IMR-90 (cell line): Measurements from ENCODE around the gene FADS6. TPM values are rescaled to one million over a fixed set of nuclear protein-coding genes. Genes with fewer than 3 reads are reported as not detected.
A peak's percentile ranks its signal among the peaks of the same experiment; 100 is the strongest.

Experiments used
- ATAC-seq: fragments of 200-7000 bp; cut with Tn5 transposase; 2 replicates; pipeline ENCODE4 v1.9.1; 2020; ENCODE audit warnings: low read depth, mild to moderate bottlenecking, moderate library complexity
- BruUV-seq: library from RNA; stranded (reverse); fragments of 400-500 nt; replicated peaks from 2 replicates; lab custom pipeline; 2021; lab: Mats Ljungman, UMichigan
- CTCF ChIA-PET: fragments of 300-600 bp; formaldehyde crosslinking; extraction: SDS; loops from one replicate; lab custom pipeline; 2021; ENCODE audit warnings: antibody characterized with exemption; lab: Yijun Ruan, JAX
- POLR2A ChIA-PET: fragments of 300-600 bp; sonication (Branson Sonifier 250); formaldehyde crosslinking; loops from one replicate; lab custom pipeline; 2022; ENCODE audit warnings: antibody characterized with exemption; ENCODE audit not compliant: unreplicated experiment; lab: Charles Lee
- DNase-seq: peaks from one replicate; pipeline ENCODE4 v3.0.0; 2013
- H2AFZ ChIP-seq: replicated peaks from 2 replicates; pipeline ENCODE3; 2013; ENCODE audit warnings: low read length, mild to moderate bottlenecking; ENCODE audit not compliant: poor library complexity
- H2AK5ac ChIP-seq: 2 replicates; pipeline ENCODE4 v1.6.1; 2013; ENCODE audit warnings: low read depth, low read length, inconsistent platforms
- H2AK9ac ChIP-seq: replicated peaks from 2 replicates; pipeline ENCODE3; 2013; ENCODE audit warnings: mild to moderate bottlenecking, low read depth, low read length, moderate library complexity; ENCODE audit not compliant: poor library complexity
- H2BK120ac ChIP-seq: 2 replicates; pipeline ENCODE4 v1.6.1; 2013; ENCODE audit warnings: low read depth, low read length, inconsistent platforms
- H2BK15ac ChIP-seq: 3 replicates; pipeline ENCODE4 v1.6.1; 2013; ENCODE audit warnings: low read depth, low read length, inconsistent platforms
- H2BK20ac ChIP-seq: 2 replicates; pipeline ENCODE4 v1.6.1; 2013; ENCODE audit warnings: low read depth, mild to moderate bottlenecking, inconsistent platforms, low read length, moderate library complexity
- H2BK5ac ChIP-seq: 2 replicates; pipeline ENCODE4 v1.6.1; 2013; ENCODE audit warnings: mild to moderate bottlenecking, low read depth, low read length, inconsistent platforms; ENCODE audit not compliant: poor library complexity, severe bottlenecking
- H3K14ac ChIP-seq: replicated peaks from 2 replicates; pipeline ENCODE4 v1.6.1; 2013; ENCODE audit warnings: low read depth, low read length, inconsistent platforms
- H3K18ac ChIP-seq: 2 replicates; pipeline ENCODE4 v1.6.1; 2013; ENCODE audit warnings: low read depth, low read length, control low read depth
- H3K23ac ChIP-seq: 2 replicates; pipeline ENCODE4 v1.6.1; 2013; ENCODE audit warnings: low read depth, low read length, inconsistent platforms
- H3K27ac ChIP-seq: 2 replicates; pipeline ENCODE4 v1.5.1; 2013; ENCODE audit warnings: mild to moderate bottlenecking, control low read depth, low read length; ENCODE audit not compliant: insufficient read depth
- H3K27me3 ChIP-seq: 2 replicates; pipeline ENCODE4 v1.6.1; 2013; ENCODE audit warnings: low read length; ENCODE audit not compliant: control insufficient read depth, insufficient read depth
- H3K36me3 ChIP-seq: 2 replicates; pipeline ENCODE4 v1.6.1; 2013; ENCODE audit warnings: low read length, mixed read lengths; ENCODE audit not compliant: control insufficient read depth, insufficient read depth
- H3K4ac ChIP-seq: 2 replicates; pipeline ENCODE4 v1.6.1; 2013; ENCODE audit warnings: low read depth, low read length, inconsistent platforms
- H3K4me1 ChIP-seq: 2 replicates; pipeline ENCODE4 v1.6.1; 2013; ENCODE audit warnings: low read length, mixed read lengths; ENCODE audit not compliant: control insufficient read depth, insufficient read depth
- H3K4me2 ChIP-seq: 2 replicates; pipeline ENCODE4 v1.6.1; 2013; ENCODE audit warnings: low read depth, mild to moderate bottlenecking, control low read depth, low read length, moderate library complexity
- H3K4me3 ChIP-seq: 2 replicates; pipeline ENCODE4 v1.5.1; 2013; ENCODE audit warnings: low read depth, mild to moderate bottlenecking, control low read depth, low read length, moderate library complexity; ENCODE audit not compliant: insufficient read depth
- H3K56ac ChIP-seq: 2 replicates; pipeline ENCODE4 v1.6.1; 2013; ENCODE audit warnings: low read length, inconsistent platforms; ENCODE audit not compliant: insufficient read depth; ENCODE audit errors: extremely low read depth
- H3K79me1 ChIP-seq, 2 experiments: 2 replicates each; pipeline ENCODE4 v1.6.1; 2013; ENCODE audit warnings: low read length in 2 of 2, inconsistent platforms in 1 of 2, low read depth in 1 of 2
- H3K9ac ChIP-seq: 2 replicates; pipeline ENCODE4 v1.6.1; 2013; ENCODE audit warnings: low read depth, low read length, control low read depth
- H3K9me1 ChIP-seq: 2 replicates; pipeline ENCODE4 v1.6.1; 2013; ENCODE audit warnings: low read length, inconsistent platforms; ENCODE audit not compliant: insufficient read depth
- H3K9me3 ChIP-seq: 2 replicates; pipeline ENCODE4 v1.6.1; 2013; ENCODE audit warnings: low read length; ENCODE audit not compliant: control insufficient read depth, insufficient read depth
- H4K20me1 ChIP-seq: 2 replicates; pipeline ENCODE4 v1.6.1; 2013; ENCODE audit warnings: low read length, inconsistent platforms; ENCODE audit not compliant: insufficient read depth
- H4K5ac ChIP-seq: 2 replicates; pipeline ENCODE4 v1.6.1; 2013; ENCODE audit warnings: mild to moderate bottlenecking, low read depth, low read length, control low read depth
- H4K8ac ChIP-seq, 2 experiments: 2 replicates each; pipeline ENCODE4 v1.6.1; 2013; ENCODE audit warnings: low read depth in 2 of 2, low read length in 2 of 2, control low read depth in 1 of 2, inconsistent platforms in 1 of 2
- H4K91ac ChIP-seq: 2 replicates; pipeline ENCODE4 v1.6.1; 2013; ENCODE audit warnings: low read depth, low read length, inconsistent platforms; ENCODE audit not compliant: insufficient read depth
- BHLHE40 ChIP-seq: fragments of 150-350 bp; IDR thresholded peaks from 2 replicates; pipeline ENCODE4 v1.6.1; 2016; ENCODE audit warnings: mild to moderate bottlenecking, low read depth, low read length
- CEBPB ChIP-seq: IDR thresholded peaks from 2 replicates; pipeline ENCODE4 v1.6.1; 2012; ENCODE audit warnings: low read depth, low read length, improper control_type of control experiment
- CHD1 ChIP-seq: IDR thresholded peaks from 2 replicates; pipeline ENCODE4 v1.6.1; 2012; ENCODE audit warnings: low read depth, low read length, improper control_type of control experiment
- FOS ChIP-seq: fragments of 150-350 bp; IDR thresholded peaks from 2 replicates; pipeline ENCODE4 v1.6.1; 2016; ENCODE audit warnings: low read depth, low read length
- MAFK ChIP-seq: IDR thresholded peaks from 2 replicates; pipeline ENCODE4 v1.6.1; 2012; ENCODE audit warnings: low read depth, low read length, improper control_type of control experiment
- MAZ ChIP-seq: IDR thresholded peaks from 2 replicates; pipeline ENCODE4 v1.6.1; 2012; ENCODE audit warnings: low read depth, mild to moderate bottlenecking, low read length, improper control_type of control experiment, moderate library complexity, borderline replicate concordance
- MXI1 ChIP-seq: IDR thresholded peaks from 2 replicates; pipeline ENCODE4 v1.6.1; 2012; ENCODE audit warnings: low read depth, mild to moderate bottlenecking, low read length, moderate library complexity, borderline replicate concordance
- NFE2L2 ChIP-seq: fragments of 150-350 bp; IDR thresholded peaks from 2 replicates; pipeline ENCODE4 v1.6.1; 2016; ENCODE audit warnings: low read depth, mild to moderate bottlenecking, low read length
- POLR2A ChIP-seq: IDR thresholded peaks from 2 replicates; pipeline ENCODE4 v1.6.1; 2012; ENCODE audit warnings: mild to moderate bottlenecking, low read depth, low read length
- RCOR1 ChIP-seq: IDR thresholded peaks from 2 replicates; pipeline ENCODE4 v1.6.1; 2012; ENCODE audit warnings: mild to moderate bottlenecking, low read length, improper control_type of control experiment; ENCODE audit not compliant: insufficient replicate concordance
- RFX5 ChIP-seq: IDR thresholded peaks from 2 replicates; pipeline ENCODE4 v1.8.0; 2012; ENCODE audit warnings: low read depth, mild to moderate bottlenecking, low read length, moderate library complexity
- SMC3 ChIP-seq: fragments of 150-350 bp; IDR thresholded peaks from 2 replicates; pipeline ENCODE4 v1.6.1; 2016; ENCODE audit warnings: low read depth, mild to moderate bottlenecking, antibody characterized with exemption, low read length, moderate library complexity
- WGBS, 2 experiments: methylation state at CpG; one replicate each; pipeline versions ENCODE4 v1.1.5 to v1.1.7; 2013; ENCODE audit warnings: missing lambda C conversion rate in 2 of 2; ENCODE audit not compliant: insufficient read length in 1 of 2; ENCODE audit errors: extremely low coverage in 2 of 2; 5-methylcytosine and 5-hydroxymethylcytosine counted together
- dilution Hi-C: fragments of 300-500 bp; cut with HindIII; formaldehyde crosslinking; loops from one replicate; pipeline ENCODE4 v1.14.3; 2018; ENCODE audit warnings: low sequenced_read_pairs; ENCODE audit not compliant: unreplicated experiment
- in situ Hi-C: fragments of 300-500 bp; cut with MboI; formaldehyde crosslinking; loops from 3 replicates; pipeline ENCODE4 v1.14.3; 2019; ENCODE audit warnings: low sequenced_read_pairs, inconsistent platforms, mixed read lengths
- intact Hi-C: fragments of 100-400 bp; cut with micrococcal nuclease; formaldehyde crosslinking; loops from 2 replicates; pipeline ENCODE4 v1.10.0; 2022
- polyA plus RNA-seq, 3 experiments: library from polyadenylated mRNA; depleted of rRNA; stranded (reverse); fragments of >200 nt; gene quantifications; 2 replicates each; pipeline ENCODE4 v1.2.3, GENCODE V29; 2012; ENCODE audit warnings: low replicate concordance in 1 of 3
- total RNA-seq: library from RNA; depleted of rRNA; stranded (reverse); fragments of >200 nt; gene quantifications from 2 replicates; pipeline ENCODE4 v1.2.3, GENCODE V29; 2012
- TF ChIP-seq, protein P1 (sequence below): fragments of 150-350 bp; IDR thresholded peaks from 2 replicates; pipeline ENCODE4 v1.6.1; 2016; ENCODE audit warnings: low read depth, mild to moderate bottlenecking, low read length, moderate library complexity, borderline replicate concordance
- TF ChIP-seq, protein P2 (sequence below): fragments of 150-350 bp; IDR thresholded peaks from 2 replicates; pipeline ENCODE4 v1.6.1; 2017; ENCODE audit warnings: mild to moderate bottlenecking, antibody characterized with exemption, low read length, low read depth

The FADS6 gene
- total and polyA plus RNA-seq, 2 of the 4 experiments (the other 2 are of a cell fraction) = not detected

DNA sequence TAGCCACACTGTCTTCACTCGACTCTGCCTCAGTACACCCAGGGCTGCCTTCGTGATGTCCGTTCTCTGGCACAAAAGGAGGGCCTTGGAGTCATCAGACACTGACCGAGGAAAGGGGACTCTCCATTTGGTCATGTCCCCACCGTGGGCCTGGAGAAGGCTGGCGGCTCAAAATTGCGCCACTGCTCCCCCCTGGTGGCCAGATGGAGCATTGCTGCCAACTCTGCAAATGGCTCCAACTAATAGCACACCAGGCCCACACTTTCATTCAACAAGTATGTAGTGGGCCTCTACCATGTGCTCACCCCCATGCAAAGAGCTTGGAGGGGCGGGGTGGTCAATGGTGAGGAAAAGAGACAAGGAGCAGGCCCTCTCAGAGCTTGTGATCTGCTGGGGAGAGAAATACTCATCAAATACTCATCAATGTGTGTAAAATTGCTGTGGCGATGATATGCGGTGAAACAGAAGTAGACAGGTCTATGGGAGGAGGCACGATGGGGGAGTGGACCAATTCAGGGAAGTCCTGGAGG, 28.5 kb downstream of the FADS6 start (continued):
- TF ChIP-seq MXI1 = peak; percentile 61

GRCh38 chr17:74864297-74864865, 29.1 kb downstream of the FADS6 start:
- Histone ChIP-seq H3K4me1 (no peaks in the 10 kb centered on the region; the same call in 1 of the 2 replicates), H2BK5ac (no peak overlapping the region), H2AFZ (no peak overlapping the region), H3K36me3 (peaks cover 9% of the 10 kb centered on the region; the same call in 1 of the 2 replicates), H3K4me2 (no peak overlapping the region), H2BK15ac (no peak overlapping the region), H3K9ac (no peak overlapping the region), H2BK20ac (no peak overlapping the region), H3K18ac (no peak overlapping the region), H3K9me3 (no peaks in the 10 kb centered on the region), H4K8ac (no peak overlapping the region), H3K14ac (no peak overlapping the region), H3K56ac (no peak overlapping the region), H4K20me1 (peaks cover 4% of the 10 kb centered on the region; the same call in 1 of the 2 replicates), H3K27ac (no peak overlapping the region), H2BK120ac (no peak overlapping the region), H4K91ac (no peak overlapping the region), H2AK5ac (no peak overlapping the region), H3K4ac (no peak overlapping the region), H3K23ac (no peak overlapping the region), H4K5ac (no peak overlapping the region), H2AK9ac (peak overlapping the region; percentile 70), H3K4me3 (no peak overlapping the region), H3K27me3 (peaks cover 28% of the 10 kb centered on the region), H3K79me1 (0 out of 4 replicates have a peak, but pooled peaks cover 0 to 3% of the 10 kb centered on the region in 2 experiments), H3K9me1 (no peaks in the 10 kb centered on the region)
- 100% methylated on average over 2 of the region's 15 CpGs; no CpG with 5 or more reads in 1 of the 2 experiments for WGBS, 2 experiments
- intact Hi-C loops = loop anchor here (10.0 kb wide), 1 partner anchor 490 kb away; no protein-coding TSS in a partner anchor
- dilution Hi-C loops = no loop called here
- no TSS peak for BruUV-seq
- POLR2A ChIA-PET = no interaction called here
- in situ Hi-C loops = loop anchor here (25.0 kb wide), 1 partner anchor 652 kb away; the partner anchor contains the start of genes RPL38 and TTYH2
- CTCF ChIA-PET = interaction anchor here (0.7 to 1.4 kb wide), 4 partner anchors 8 to 119 kb away, joined by 3 to 5 read pairs (median 4); no protein-coding TSS in a partner anchor
- DNase-seq (no peak), ATAC-seq (no peak)
- TF ChIP-seq, protein P1, sequence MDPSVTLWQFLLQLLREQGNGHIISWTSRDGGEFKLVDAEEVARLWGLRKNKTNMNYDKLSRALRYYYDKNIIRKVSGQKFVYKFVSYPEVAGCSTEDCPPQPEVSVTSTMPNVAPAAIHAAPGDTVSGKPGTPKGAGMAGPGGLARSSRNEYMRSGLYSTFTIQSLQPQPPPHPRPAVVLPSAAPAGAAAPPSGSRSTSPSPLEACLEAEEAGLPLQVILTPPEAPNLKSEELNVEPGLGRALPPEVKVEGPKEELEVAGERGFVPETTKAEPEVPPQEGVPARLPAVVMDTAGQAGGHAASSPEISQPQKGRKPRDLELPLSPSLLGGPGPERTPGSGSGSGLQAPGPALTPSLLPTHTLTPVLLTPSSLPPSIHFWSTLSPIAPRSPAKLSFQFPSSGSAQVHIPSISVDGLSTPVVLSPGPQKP = no peak
- TF ChIP-seq RFX5 = no peak
- TF ChIP-seq, protein P2, sequence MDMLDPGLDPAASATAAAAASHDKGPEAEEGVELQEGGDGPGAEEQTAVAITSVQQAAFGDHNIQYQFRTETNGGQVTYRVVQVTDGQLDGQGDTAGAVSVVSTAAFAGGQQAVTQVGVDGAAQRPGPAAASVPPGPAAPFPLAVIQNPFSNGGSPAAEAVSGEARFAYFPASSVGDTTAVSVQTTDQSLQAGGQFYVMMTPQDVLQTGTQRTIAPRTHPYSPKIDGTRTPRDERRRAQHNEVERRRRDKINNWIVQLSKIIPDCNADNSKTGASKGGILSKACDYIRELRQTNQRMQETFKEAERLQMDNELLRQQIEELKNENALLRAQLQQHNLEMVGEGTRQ = no peak
- no peak for TF ChIP-seq BHLHE40
- no peak for TF ChIP-seq RCOR1
- no peak for TF ChIP-seq FOS
- no peak for TF ChIP-seq POLR2A
- TF ChIP-seq SMC3 = no peak
- TF ChIP-seq MAZ = no peak
- TF ChIP-seq MXI1 = no peak
- TF ChIP-seq NFE2L2 = no peak
- TF ChIP-seq MAFK = no peak
- no peak for TF ChIP-seq CHD1
- TF ChIP-seq CEBPB = no peak
